Measurements from ENCODE around the gene ANO5.

Gene ANO5

GRCh38 chr11:22192642-22193347 lies at the start of gene ANO5:
TSS of gene ANO5 (plus strand) at chr11:22193085. CDS start at chr11:22193493, 408 bp downstream.
- no peak for DNase-seq (ENCODE audit: low read depth in 1 of 2, low spot score in 1 of 2)

- no peak for DNase-seq (ENCODE audit: low read depth in 1 of 2, low spot score in 1 of 2)
Measured at GRCh38 chr11:22151649-22152197, 41.2 kb upstream of the ANO5 start.

GRCh38 chr11:22157531-22157930 lies 35.4 kb upstream of the ANO5 start:
- DNase-seq (ENCODE audit: low read depth in 1 of 2, low spot score in 1 of 2): no peak

GRCh38 chr11:22161489-22161888 lies 31.4 kb upstream of the ANO5 start:
- no peak for DNase-seq (ENCODE audit: low read depth in 1 of 2, low spot score in 1 of 2)

GRCh38 chr11:22162756-22163155 lies 30.1 kb upstream of the ANO5 start:
- no peak for DNase-seq (ENCODE audit: low read depth in 1 of 2, low spot score in 1 of 2)

GRCh38 chr11:22163394-22163797 lies 29.5 kb upstream of the ANO5 start:
- DNase-seq (ENCODE audit: low read depth in 1 of 2, low spot score in 1 of 2): no peak

- no peak for DNase-seq (ENCODE audit: low read depth in 1 of 2, low spot score in 1 of 2)
Measured at GRCh38 chr11:22165087-22165486, 27.8 kb upstream of the ANO5 start.

GRCh38 chr11:22165759-22166513 lies 26.9 kb upstream of the ANO5 start:
- no peak for DNase-seq (ENCODE audit: low read depth in 1 of 2, low spot score in 1 of 2)

- no peak for DNase-seq (ENCODE audit: low read depth in 1 of 2, low spot score in 1 of 2)
Measured at GRCh38 chr11:22169833-22170232, 23.1 kb upstream of the ANO5 start.

- DNase-seq (ENCODE audit: low read depth in 1 of 2, low spot score in 1 of 2): no peak
Measured at GRCh38 chr11:22173532-22173931, 19.4 kb upstream of the ANO5 start.

GRCh38 chr11:22177186-22177585 lies 15.7 kb upstream of the ANO5 start:
- no peak for DNase-seq (ENCODE audit: low read depth in 1 of 2, low spot score in 1 of 2)

- DNase-seq (ENCODE audit: low read depth in 1 of 2, low spot score in 1 of 2): no peak
Measured at GRCh38 chr11:22179626-22180025, 13.3 kb upstream of the ANO5 start.

- DNase-seq (ENCODE audit: low read depth in 1 of 2, low spot score in 1 of 2): no peak
Measured at GRCh38 chr11:22180131-22180530, 12.8 kb upstream of the ANO5 start.

GRCh38 chr11:22189660-22190059 lies 3.2 kb upstream of the ANO5 start:
- DNase-seq (ENCODE audit: low read depth in 1 of 2, low spot score in 1 of 2): no peak

- DNase-seq (ENCODE audit: low read depth in 1 of 2, low spot score in 1 of 2): no peak
Measured at GRCh38 chr11:22190827-22191463, 1.9 kb upstream of the ANO5 start.

GRCh38 chr11:22192289-22192641 lies 620 bp upstream of the ANO5 start:
- no peak for DNase-seq (ENCODE audit: low read depth in 1 of 2, low spot score in 1 of 2)

GRCh38 chr11:22193348-22194051 lies 615 bp downstream of the ANO5 start:
- no peak for DNase-seq (ENCODE audit: low read depth in 1 of 2, low spot score in 1 of 2)

GRCh38 chr11:22194306-22194705 lies 1.4 kb downstream of the ANO5 start:
- no peak for DNase-seq (ENCODE audit: low read depth in 1 of 2, low spot score in 1 of 2)

- DNase-seq (ENCODE audit: low read depth in 1 of 2, low spot score in 1 of 2): no peak
Measured at GRCh38 chr11:22194907-22195306, 2.0 kb downstream of the ANO5 start.

- no peak for DNase-seq (ENCODE audit: low read depth in 1 of 2, low spot score in 1 of 2)
Measured at GRCh38 chr11:22197139-22198005, 4.5 kb downstream of the ANO5 start.

Measured in stimulated activated CD4-positive, alpha-beta T cell treated with anti-CD3 and anti-CD28 coated beads, Interleukin-15, amount 100 ng/mL, for 1 hour (primary cell).